CD4-positive, alpha-beta T cell (primary cell): ENCODE measurements around the gene MTHFD1L. TPM values are rescaled to one million over a fixed set of nuclear protein-coding genes. Genes with fewer than 3 reads are reported as not detected.

Source experiments
- ATAC-seq: fragments of 200-7000 bp; cut with Tn5 transposase; one replicate; pipeline ENCODE4 v1.10.0; 2022; ENCODE audit warnings: mild to moderate bottlenecking; ENCODE audit not compliant: poor library complexity
- CTCF ChIA-PET: fragments of 350-600 bp; sonication (Branson Sonifier 250); formaldehyde crosslinking; loops from one replicate; lab custom pipeline; 2021; ENCODE audit warnings: antibody characterized with exemption, inconsistent platforms; lab: Charles Lee
- POLR2A ChIA-PET: fragments of 350-600 bp; sonication (Branson Sonifier 250); formaldehyde crosslinking; loops from one replicate; lab custom pipeline; 2021; ENCODE audit warnings: antibody characterized with exemption, inconsistent platforms; lab: Charles Lee
- DNase-seq, 14 experiments: peaks; one replicate each; pipeline ENCODE4 v3.0.0-alpha.2; 2013 to 2020; ENCODE audit warnings: mixed read lengths in 2 of 14
- H3K27ac ChIP-seq, 2 donors: one replicate each; pipeline versions ENCODE4 v1.5.1 to v1.7.0; 2013; ENCODE audit warnings: low read length in 2 of 2, low read depth in 1 of 2, mild to moderate bottlenecking in 1 of 2
- H3K27me3 ChIP-seq, 2 experiments: 1 replicate in 1 of 2; 2 replicates in 1 of 2; pipeline versions ENCODE4 v1.6.1 to v1.7.0; 2013; ENCODE audit warnings: low read length in 2 of 2, control low read depth in 1 of 2, mild to moderate bottlenecking in 1 of 2, moderate library complexity in 1 of 2; ENCODE audit not compliant: insufficient read depth in 2 of 2, control insufficient read depth in 1 of 2
- H3K36me3 ChIP-seq: one replicate; pipeline ENCODE4 v1.6.1; 2013; ENCODE audit warnings: low read length, control low read depth; ENCODE audit not compliant: insufficient read depth
- H3K4me1 ChIP-seq: one replicate; pipeline ENCODE4 v1.6.1; 2013; ENCODE audit warnings: low read length, control low read depth; ENCODE audit not compliant: insufficient read depth
- H3K4me3 ChIP-seq: one replicate; pipeline ENCODE4 v1.5.1; 2013; ENCODE audit warnings: mild to moderate bottlenecking, low read length, moderate library complexity
- H3K9me3 ChIP-seq, 2 experiments: 1 replicate in 1 of 2; 2 replicates in 1 of 2; pipeline versions ENCODE4 v1.6.1 to v1.7.0; 2013; ENCODE audit warnings: low read length in 2 of 2, mild to moderate bottlenecking in 2 of 2, control low read depth in 1 of 2, moderate library complexity in 1 of 2; ENCODE audit not compliant: control insufficient read depth in 1 of 2, insufficient read depth in 1 of 2
- H3K27ac Mint-ChIP-seq: one replicate; pipeline ENCODE4 v1.8.0; 2020; ENCODE audit warnings: mixed read lengths
- H3K27me3 Mint-ChIP-seq: one replicate; pipeline ENCODE4 v1.8.0; 2021; ENCODE audit warnings: mixed read lengths
- H3K36me3 Mint-ChIP-seq: one replicate; pipeline ENCODE4 v1.8.0; 2021; ENCODE audit warnings: low read depth, mixed read lengths
- H3K4me1 Mint-ChIP-seq: one replicate; pipeline ENCODE4 v1.8.0; 2021; ENCODE audit warnings: low read depth, mixed read lengths
- H3K4me3 Mint-ChIP-seq: one replicate; pipeline ENCODE4 v1.8.0; 2020; ENCODE audit warnings: mild to moderate bottlenecking, mixed read lengths
- H3K9me3 Mint-ChIP-seq: one replicate; pipeline ENCODE4 v1.8.0; 2020; ENCODE audit warnings: mixed read lengths
- CTCF ChIP-seq: fragments of 200-600 bp; IDR thresholded peaks from one replicate; pipeline ENCODE4 v1.8.0; 2022; ENCODE audit warnings: antibody characterized with exemption, mild to moderate bottlenecking
- intact Hi-C, 2 experiments: fragments of 100-400 bp; cut with DNase I in 1 of 2; cut with micrococcal nuclease in 1 of 2; formaldehyde crosslinking; loops; one replicate each; pipeline versions ENCODE4 v1.15.1 to v1.9.0; 2023 to 2025; cut with DNase I, micrococcal nuclease
- total RNA-seq, 174 experiments: library from RNA in 2 of 174; stranded (reverse) in 2 of 174; gene quantifications; one replicate each; pipeline ENCODE4 v1.2.3 and lab custom pipeline; 2021 to 2026

MTHFD1L gene
- total RNA-seq, 2 experiments from 2014 or later = 8.8 to 9.7 TPM

- Mint-ChIP-seq H3K27ac (no peak overlapping the region), H3K4me3 (no peak overlapping the region), H3K4me1 (no peaks in the 10 kb centered on the region), H3K36me3 (no peaks in the 10 kb centered on the region), H3K27me3 (peaks cover 13% of the 10 kb centered on the region), H3K9me3 (no peaks in the 10 kb centered on the region)
- Histone ChIP-seq H3K27me3 (no peaks in the 10 kb centered on the region), H3K4me3 (no peak overlapping the region), H3K36me3 (no peaks in the 10 kb centered on the region), H3K27ac (no peak overlapping the region), H3K9me3 (peaks cover 0 to under 1% of the 10 kb centered on the region in 2 experiments), H3K4me1 (no peaks in the 10 kb centered on the region)
- ATAC-seq (no peak), DNase-seq (no peak)
- TF ChIP-seq CTCF = no peak
- intact Hi-C loops = no loop called here
- ChIA-PET CTCF (interaction anchor here (1.2 kb wide), 1 partner anchor 8 kb away, joined by 3 read pairs; no protein-coding TSS in a partner anchor), POLR2A (no interaction called here)
Observed at GRCh38 chr6:151109361-151109760, 243.9 kb downstream of the MTHFD1L start.

GRCh38 chr6:151109869-151110575 is 244.5 kb downstream of the MTHFD1L start:
- H3K4me3 Mint-ChIP-seq = no peak overlapping the region
- H3K27ac ChIP-seq = no peak overlapping the region
- H3K27me3 Mint-ChIP-seq = peaks cover 13% of the 10 kb centered on the region
- H3K4me1 Mint-ChIP-seq = no peaks in the 10 kb centered on the region
- ChIA-PET CTCF (no interaction called here), POLR2A (no interaction called here)
- intact Hi-C loops = no loop called here
- H3K9me3 ChIP-seq = peaks cover 0 to 4% of the 10 kb centered on the region in 2 experiments
- H3K27me3 ChIP-seq = no peaks in the 10 kb centered on the region
- TF ChIP-seq CTCF = no peak
- DNase-seq (no peak), ATAC-seq (no peak)
- no peaks in the 10 kb centered on the region for H3K9me3 Mint-ChIP-seq
- no peak overlapping the region for H3K27ac Mint-ChIP-seq
- no peak overlapping the region for H3K4me3 ChIP-seq
- H3K36me3 ChIP-seq = no peaks in the 10 kb centered on the region
- no peaks in the 10 kb centered on the region for H3K36me3 Mint-ChIP-seq
- H3K4me1 ChIP-seq = no peaks in the 10 kb centered on the region

GRCh38 chr6:151110576-151110905 is 245.0 kb downstream of the MTHFD1L start:
- no peaks in the 10 kb centered on the region for H3K4me1 ChIP-seq
- Mint-ChIP-seq H3K4me1 (no peaks in the 10 kb centered on the region), H3K36me3 (no peaks in the 10 kb centered on the region), H3K27me3 (peaks cover 13% of the 10 kb centered on the region), H3K9me3 (no peaks in the 10 kb centered on the region), H3K4me3 (no peak overlapping the region), H3K27ac (no peak overlapping the region)
- no peak for ATAC-seq
- intact Hi-C loops = no loop called here
- no peak overlapping the region for H3K27ac ChIP-seq
- DNase-seq = no peak
- no peaks in the 10 kb centered on the region for H3K36me3 ChIP-seq
- no peak overlapping the region for H3K4me3 ChIP-seq
- CTCF ChIA-PET = no interaction called here
- POLR2A ChIA-PET = no interaction called here
- no peaks in the 10 kb centered on the region for H3K27me3 ChIP-seq
- TF ChIP-seq CTCF = no peak
- peaks cover 0 to 4% of the 10 kb centered on the region in 2 experiments for H3K9me3 ChIP-seq
